OCI-LY1 (cell line): ENCODE results near the gene ETV1.
A peak's percentile ranks its signal among the peaks of the same experiment; 100 is the strongest.

Experiments
- H2AFZ ChIP-seq: fragments of 200-600 bp; sonication (generic), shearing (Covaris generic); 2 replicates; pipeline ENCODE4 v1.6.0; 2014; ENCODE audit warnings: antibody characterized with exemption, mild to moderate bottlenecking, low read length
- H3F3A ChIP-seq: fragments of 200-600 bp; sonication (generic), shearing (Covaris generic); 2 replicates; pipeline ENCODE4 v1.6.0; 2014; ENCODE audit warnings: mild to moderate bottlenecking, antibody characterized with exemption, low read length, moderate library complexity; ENCODE audit not compliant: insufficient read depth
- H3K27ac ChIP-seq: fragments of 200-600 bp; sonication (generic); 2 replicates; pipeline ENCODE4 v1.5.1; 2014; ENCODE audit warnings: low read length, mixed run types, mild to moderate bottlenecking, low read depth; ENCODE audit not compliant: poor library complexity, severe bottlenecking
- H3K27me3 ChIP-seq: fragments of 200-600 bp; sonication (generic); 2 replicates; pipeline ENCODE4 v1.6.0; 2014; ENCODE audit warnings: antibody characterized with exemption, mild to moderate bottlenecking, low read length, moderate library complexity; ENCODE audit not compliant: insufficient read depth
- H3K36me3 ChIP-seq: fragments of 200-600 bp; sonication (generic); 2 replicates; pipeline ENCODE4 v1.6.1; 2014; ENCODE audit warnings: mild to moderate bottlenecking, antibody characterized with exemption, low read length, moderate library complexity, mixed read lengths; ENCODE audit not compliant: insufficient read depth
- H3K4me1 ChIP-seq: fragments of 200-600 bp; sonication (generic); 2 replicates; pipeline ENCODE4 v1.5.1; 2014; ENCODE audit warnings: mild to moderate bottlenecking, low read length, moderate library complexity; ENCODE audit not compliant: insufficient read depth, severe bottlenecking
- H3K4me2 ChIP-seq: fragments of 200-600 bp; sonication (generic), shearing (Covaris generic); 2 replicates; pipeline ENCODE4 v1.6.1; 2014; ENCODE audit warnings: low read length
- H3K4me3 ChIP-seq: fragments of 200-600 bp; sonication (generic); 2 replicates; pipeline ENCODE4 v1.5.1; 2014; ENCODE audit warnings: low read length, low read depth, mild to moderate bottlenecking, mixed read lengths; ENCODE audit not compliant: poor library complexity, severe bottlenecking
- H3K79me2 ChIP-seq: fragments of 200-600 bp; shearing (Covaris generic); 2 replicates; pipeline ENCODE4 v1.6.1; 2016; ENCODE audit warnings: mixed run types, low read length, mixed read lengths; ENCODE audit not compliant: insufficient read depth
- H3K9ac ChIP-seq: fragments of 200-600 bp; sonication (generic), shearing (Covaris generic); 2 replicates; pipeline ENCODE4 v1.6.1; 2014; ENCODE audit warnings: mild to moderate bottlenecking, low read length, mixed read lengths
- H3K9me2 ChIP-seq: fragments of 200-600 bp; sonication (generic), shearing (Covaris generic); 2 replicates; pipeline ENCODE4 v1.6.1; 2014; ENCODE audit warnings: low read depth, mild to moderate bottlenecking, low read length, mixed read lengths
- H3K9me3 ChIP-seq: fragments of 200-600 bp; shearing (Covaris generic); 2 replicates; pipeline ENCODE4 v1.6.1; 2014; ENCODE audit warnings: low read length, mixed read lengths
- H4K20me1 ChIP-seq: fragments of 200-600 bp; sonication (generic), shearing (Covaris generic); 2 replicates; pipeline ENCODE4 v1.6.0; 2016; ENCODE audit warnings: mild to moderate bottlenecking, low read length; ENCODE audit not compliant: insufficient read depth
- EZH2 ChIP-seq: fragments of 200-600 bp; sonication (generic), shearing (Covaris generic); IDR thresholded peaks from 2 replicates; pipeline ENCODE4 v1.8.0; 2017; ENCODE audit warnings: borderline replicate concordance, mixed run types, mild to moderate bottlenecking, antibody characterized with exemption, low read length, moderate library complexity, mixed read lengths
- TF ChIP-seq, protein P1 (sequence below): fragments of 200-600 bp; sonication (generic), shearing (Covaris generic); IDR thresholded peaks from 2 replicates; pipeline ENCODE4 v1.5.1; 2017; ENCODE audit warnings: mild to moderate bottlenecking, antibody characterized with exemption, low read length, moderate library complexity, mixed read lengths

Gene ETV1

DNA sequence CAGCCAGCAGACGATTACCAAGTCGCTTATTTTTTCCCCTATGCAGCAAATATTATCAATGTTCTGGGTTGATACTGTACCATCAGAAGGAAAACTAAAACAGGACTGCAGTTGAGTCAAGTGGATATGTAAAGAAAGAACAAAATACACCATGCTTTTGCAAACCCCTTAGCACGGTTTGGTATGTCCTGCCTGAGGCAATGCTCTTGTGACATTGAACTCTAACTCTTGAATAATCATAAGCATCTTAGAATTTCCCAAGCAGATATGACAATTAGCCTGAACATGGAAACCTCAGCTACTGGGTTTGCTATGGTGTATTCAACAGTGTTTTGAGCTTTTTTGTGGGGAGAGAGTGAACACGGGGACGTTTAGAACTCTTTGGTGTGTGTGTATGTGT, 107.4 kb downstream of the ETV1 start:
- TF ChIP-seq, protein P1, sequence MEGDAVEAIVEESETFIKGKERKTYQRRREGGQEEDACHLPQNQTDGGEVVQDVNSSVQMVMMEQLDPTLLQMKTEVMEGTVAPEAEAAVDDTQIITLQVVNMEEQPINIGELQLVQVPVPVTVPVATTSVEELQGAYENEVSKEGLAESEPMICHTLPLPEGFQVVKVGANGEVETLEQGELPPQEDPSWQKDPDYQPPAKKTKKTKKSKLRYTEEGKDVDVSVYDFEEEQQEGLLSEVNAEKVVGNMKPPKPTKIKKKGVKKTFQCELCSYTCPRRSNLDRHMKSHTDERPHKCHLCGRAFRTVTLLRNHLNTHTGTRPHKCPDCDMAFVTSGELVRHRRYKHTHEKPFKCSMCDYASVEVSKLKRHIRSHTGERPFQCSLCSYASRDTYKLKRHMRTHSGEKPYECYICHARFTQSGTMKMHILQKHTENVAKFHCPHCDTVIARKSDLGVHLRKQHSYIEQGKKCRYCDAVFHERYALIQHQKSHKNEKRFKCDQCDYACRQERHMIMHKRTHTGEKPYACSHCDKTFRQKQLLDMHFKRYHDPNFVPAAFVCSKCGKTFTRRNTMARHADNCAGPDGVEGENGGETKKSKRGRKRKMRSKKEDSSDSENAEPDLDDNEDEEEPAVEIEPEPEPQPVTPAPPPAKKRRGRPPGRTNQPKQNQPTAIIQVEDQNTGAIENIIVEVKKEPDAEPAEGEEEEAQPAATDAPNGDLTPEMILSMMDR: no peak
- no peak for TF ChIP-seq EZH2
- Histone ChIP-seq H3F3A (no peaks in the 10 kb centered on the region), H4K20me1 (no peaks in the 10 kb centered on the region), H2AFZ (peak overlapping the region; percentile 81; the same call in 1 of the 2 replicates), H3K9ac (no peak overlapping the region), H3K9me2 (no peaks in the 10 kb centered on the region), H3K79me2 (no peaks in the 10 kb centered on the region), H3K27me3 (no peaks in the 10 kb centered on the region), H3K36me3 (no peaks in the 10 kb centered on the region), H3K27ac (no peak overlapping the region), H3K4me2 (no peak overlapping the region), H3K9me3 (no peaks in the 10 kb centered on the region), H3K4me1 (peaks cover 4% of the 10 kb centered on the region), H3K4me3 (no peak overlapping the region)

DNA sequence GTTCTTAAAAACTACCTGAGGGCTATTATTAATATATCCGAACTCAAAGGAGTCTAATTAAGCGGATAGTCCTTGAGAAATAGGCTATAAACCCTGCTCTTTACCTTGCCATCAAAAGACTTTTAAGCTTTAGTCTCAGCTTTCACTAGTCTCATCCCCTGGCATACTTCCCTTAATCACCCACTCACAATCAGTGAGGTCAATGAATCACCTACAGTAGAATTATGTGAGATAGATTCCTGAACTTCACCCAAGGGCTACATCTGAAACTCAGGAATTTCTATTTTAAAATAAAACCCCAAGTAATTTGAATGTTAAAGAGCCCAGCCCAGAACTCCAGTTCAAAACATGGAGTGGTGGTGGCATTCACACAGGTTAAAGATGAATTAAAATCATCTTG, 108.7 kb downstream of the ETV1 start:
- no peaks in the 10 kb centered on the region for H3K36me3 ChIP-seq
- H3K27ac ChIP-seq: no peak overlapping the region
- no peaks in the 10 kb centered on the region for H3K27me3 ChIP-seq
- peaks cover 4% of the 10 kb centered on the region for H3K4me1 ChIP-seq
- no peaks in the 10 kb centered on the region for H4K20me1 ChIP-seq
- TF ChIP-seq, protein P1: no peak
- TF ChIP-seq EZH2: no peak
- H3K9ac ChIP-seq: no peak overlapping the region
- H3K79me2 ChIP-seq: no peaks in the 10 kb centered on the region
- H3K9me2 ChIP-seq: no peaks in the 10 kb centered on the region
- H3K4me2 ChIP-seq: no peak overlapping the region
- H2AFZ ChIP-seq: no peak overlapping the region
- peaks cover 2% of the 10 kb centered on the region; the same call in 1 of the 2 replicates for H3K9me3 ChIP-seq
- no peaks in the 10 kb centered on the region for H3F3A ChIP-seq
- H3K4me3 ChIP-seq: no peak overlapping the region

DNA sequence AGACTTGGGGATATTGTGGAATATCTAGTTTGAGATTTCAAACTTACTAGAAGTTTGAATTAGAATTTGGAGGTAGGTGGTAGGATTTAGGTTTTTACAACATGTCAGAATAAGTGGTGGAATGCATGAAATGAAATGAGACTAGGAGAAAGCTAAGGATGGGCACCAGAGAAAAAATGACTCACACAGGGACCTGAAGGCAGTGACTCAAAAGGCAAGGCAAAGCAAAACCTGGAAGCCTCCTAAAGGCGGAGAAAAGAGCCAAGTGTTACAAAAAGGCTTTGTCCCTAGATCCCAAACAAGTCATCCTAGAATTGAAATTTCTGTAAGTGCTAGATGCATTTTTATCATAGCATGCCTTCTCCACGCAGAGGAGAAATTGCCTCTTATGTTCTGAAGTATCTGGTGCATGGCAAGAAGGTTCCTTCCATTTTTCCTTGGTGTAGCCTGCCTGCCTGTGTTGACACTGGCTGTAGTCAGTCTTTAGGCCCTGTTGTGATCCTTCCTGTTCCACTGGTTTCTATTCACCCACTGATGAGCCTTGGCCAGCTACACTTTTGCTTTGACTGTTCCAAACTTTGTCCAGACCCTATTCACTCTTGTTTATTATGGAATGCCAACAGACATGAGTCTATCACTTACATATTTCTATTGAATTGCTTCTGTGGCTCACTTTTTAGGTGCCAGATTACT, 109.3 kb downstream of the ETV1 start:
- no peak overlapping the region for H3K9ac ChIP-seq
- H2AFZ ChIP-seq: no peak overlapping the region
- H3K27ac ChIP-seq: no peak overlapping the region
- no peaks in the 10 kb centered on the region for H3K79me2 ChIP-seq
- H3K36me3 ChIP-seq: no peaks in the 10 kb centered on the region
- H3K27me3 ChIP-seq: no peaks in the 10 kb centered on the region
- no peaks in the 10 kb centered on the region for H4K20me1 ChIP-seq
- no peak overlapping the region for H3K4me3 ChIP-seq
- peaks cover 7% of the 10 kb centered on the region for H3K4me1 ChIP-seq
- peaks cover 3% of the 10 kb centered on the region; the same call in 1 of the 2 replicates for H3K9me3 ChIP-seq
- H3K9me2 ChIP-seq: no peaks in the 10 kb centered on the region
- no peak overlapping the region for H3K4me2 ChIP-seq
- no peaks in the 10 kb centered on the region for H3F3A ChIP-seq
- TF ChIP-seq, protein P1: no peak
- TF ChIP-seq EZH2: no peak
